Activated T-cell treated with anti-CD3 and anti-CD28 coated beads, Interleukin-2, amount 50 U/mL, for 72 hours (primary cell): ENCODE measurements around the gene FER. TPM values are rescaled to one million over a fixed set of nuclear protein-coding genes. Genes with fewer than 3 reads are reported as not detected.
"Not testable (repeated sequence)": the region's sequence is repeated elsewhere in the genome, so short reads cannot be mapped to it uniquely, and the experiment has no call there.

Experiments
- ATAC-seq, 2 donors: fragments of 150-1000 bp; cut with Tn5 transposase; replicated peaks in 1 of 2; 2 replicates each; pipeline ENCODE4 v1.10.0; 2021; ENCODE audit warnings: moderate library complexity in 2 of 2, mild to moderate bottlenecking in 1 of 2
- DNase-seq, 2 donors: peaks; one replicate each; pipeline ENCODE4 v3.0.0; 2021 to 2022; ENCODE audit warnings: mixed read lengths in 1 of 2
- H3K27ac Mint-ChIP-seq: one replicate; pipeline ENCODE4 v1.8.0; 2022; ENCODE audit warnings: mild to moderate bottlenecking, moderate library complexity, mixed read lengths
- H3K27me3 Mint-ChIP-seq: one replicate; pipeline ENCODE4 v1.8.0; 2022; ENCODE audit warnings: low read depth, mixed read lengths
- H3K36me3 Mint-ChIP-seq, 2 donors: one replicate each; pipeline ENCODE4 v1.8.0; 2022; ENCODE audit warnings: mixed read lengths in 2 of 2, mild to moderate bottlenecking in 1 of 2; ENCODE audit not compliant: insufficient read depth in 2 of 2
- H3K4me1 Mint-ChIP-seq: one replicate; pipeline ENCODE4 v1.8.0; 2022; ENCODE audit warnings: low read depth, mixed read lengths
- H3K4me3 Mint-ChIP-seq, 2 donors: one replicate each; pipeline ENCODE4 v1.8.0; 2022; ENCODE audit warnings: mild to moderate bottlenecking in 2 of 2, mixed read lengths in 2 of 2, moderate library complexity in 2 of 2
- H3K9me3 Mint-ChIP-seq, 2 donors: one replicate each; pipeline ENCODE4 v1.8.0; 2022; ENCODE audit warnings: mixed read lengths in 2 of 2
- total RNA-seq, 2 donors: library from RNA; stranded (reverse); gene quantifications; one replicate each; pipeline ENCODE4 v1.2.3, GENCODE V29; 2022

The FER gene
- total RNA-seq, 2 donors from 2014 or later = 12.8 to 15.5 TPM

DNA sequence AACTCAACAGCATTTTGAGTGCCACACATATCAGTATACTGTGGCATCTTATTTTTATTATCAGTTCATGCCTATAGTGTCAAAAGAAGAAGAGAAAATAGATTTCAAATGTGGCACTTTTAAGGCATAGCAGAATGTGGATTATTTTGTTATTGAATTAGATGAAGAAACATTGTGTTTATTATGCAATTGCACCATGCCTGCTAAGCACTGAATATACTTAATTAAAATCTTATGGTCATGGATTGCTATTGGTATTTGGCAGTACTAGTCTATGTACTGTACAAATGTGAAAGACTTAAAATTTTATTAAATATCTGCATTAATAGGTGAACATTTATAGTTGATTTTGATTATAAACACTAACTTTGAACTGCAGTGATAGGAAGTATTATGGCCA is 128.8 kb downstream of the FER start:
- Mint-ChIP-seq H3K4me3 (no peak overlapping the region), H3K27ac (no peak overlapping the region), H3K27me3 (no peaks in the 10 kb centered on the region), H3K36me3 (no peaks in the 10 kb centered on the region), H3K4me1 (no peaks in the 10 kb centered on the region), H3K9me3 (peaks cover 2% of the 10 kb centered on the region in 2 donors)
- ATAC-seq (no peak), DNase-seq (no peak)

GRCh38 chr5:108878756-108879155 is 131.1 kb downstream of the FER start:
- Mint-ChIP-seq H3K27me3 (no peaks in the 10 kb centered on the region), H3K9me3 (peaks cover 2% of the 10 kb centered on the region in 2 donors), H3K27ac (no peak overlapping the region), H3K4me1 (no peaks in the 10 kb centered on the region), H3K4me3 (no peak overlapping the region), H3K36me3 (no peaks in the 10 kb centered on the region)
- no peak for DNase-seq
- no peak for ATAC-seq

- Mint-ChIP-seq H3K4me1 (no peaks in the 10 kb centered on the region), H3K4me3 (no peak overlapping the region), H3K36me3 (no peaks in the 10 kb centered on the region), H3K9me3 (peaks cover 2% of the 10 kb centered on the region in 2 donors), H3K27me3 (no peaks in the 10 kb centered on the region), H3K27ac (no peak overlapping the region)
- DNase-seq (no peak), ATAC-seq (no peak)
These were observed 133.4 kb downstream of the FER start for GRCh38 chr5:108881133-108881532.

GRCh38 chr5:108884736-108885135 is 137.0 kb downstream of the FER start:
- H3K36me3 Mint-ChIP-seq = no peaks in the 10 kb centered on the region
- DNase-seq = no peak
- no peaks in the 10 kb centered on the region for H3K4me1 Mint-ChIP-seq
- no peak overlapping the region for H3K27ac Mint-ChIP-seq
- H3K9me3 Mint-ChIP-seq = peaks cover 2% of the 10 kb centered on the region in 2 donors
- H3K27me3 Mint-ChIP-seq = no peaks in the 10 kb centered on the region
- no peak for ATAC-seq
- no peak overlapping the region for H3K4me3 Mint-ChIP-seq

- ATAC-seq (no peak), DNase-seq (no peak)
- Mint-ChIP-seq H3K36me3 (peaks cover 0 to 1% of the 10 kb centered on the region in 2 donors), H3K27ac (no peak overlapping the region), H3K4me1 (no peaks in the 10 kb centered on the region), H3K4me3 (no peak overlapping the region), H3K27me3 (no peaks in the 10 kb centered on the region), H3K9me3 (peaks cover 0 to 2% of the 10 kb centered on the region in 2 donors)
These were observed 150.6 kb downstream of the FER start for GRCh38 chr5:108898257-108898656.

- H3K36me3 Mint-ChIP-seq = peaks cover 0 to 1% of the 10 kb centered on the region in 2 donors
- no peaks in the 10 kb centered on the region for H3K27me3 Mint-ChIP-seq
- H3K9me3 Mint-ChIP-seq = peaks cover 0 to 2% of the 10 kb centered on the region in 2 donors
- no peak overlapping the region for H3K27ac Mint-ChIP-seq
- no peak for ATAC-seq
- DNase-seq = no peak
- H3K4me1 Mint-ChIP-seq = no peaks in the 10 kb centered on the region
- no peak overlapping the region for H3K4me3 Mint-ChIP-seq
These were observed 151.0 kb downstream of the FER start for GRCh38 chr5:108898707-108899106.

DNA sequence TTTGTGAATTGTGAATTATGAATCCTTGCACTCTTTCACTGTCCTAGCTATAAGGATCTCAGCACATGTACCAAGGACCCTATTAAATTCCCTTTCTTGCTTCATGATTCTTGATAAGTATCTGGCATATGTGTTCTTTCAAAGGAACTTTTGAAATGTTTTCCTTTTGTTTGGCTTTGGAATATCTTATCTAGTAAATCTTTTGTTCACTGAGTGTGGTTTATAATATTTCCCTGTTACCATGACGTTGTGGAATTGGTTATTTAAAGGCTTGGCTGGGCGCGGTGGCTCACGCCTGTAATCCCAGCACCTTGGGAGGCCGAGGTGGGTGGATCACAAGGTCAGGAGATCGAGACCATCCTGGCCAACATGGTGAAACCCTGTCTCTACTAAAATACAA is 151.5 kb downstream of the FER start:
- not testable (repeated sequence) for H3K27ac Mint-ChIP-seq, H3K27me3 Mint-ChIP-seq, DNase-seq, H3K4me3 Mint-ChIP-seq, ATAC-seq, H3K4me1 Mint-ChIP-seq, H3K9me3 Mint-ChIP-seq, H3K36me3 Mint-ChIP-seq

GRCh38 chr5:108900668-108901067 is 153.0 kb downstream of the FER start:
- Mint-ChIP-seq H3K9me3 (no peaks in the 10 kb centered on the region), H3K27me3 (no peaks in the 10 kb centered on the region)
- DNase-seq = no peak

GRCh38 chr5:108905805-108906204 is 158.1 kb downstream of the FER start:
- Mint-ChIP-seq H3K4me3 (no peak overlapping the region), H3K36me3 (no peaks in the 10 kb centered on the region), H3K4me1 (no peaks in the 10 kb centered on the region), H3K27me3 (no peaks in the 10 kb centered on the region), H3K9me3 (peaks cover 0 to 2% of the 10 kb centered on the region in 2 donors), H3K27ac (no peak overlapping the region)
- DNase-seq (no peak), ATAC-seq (no peak)

More at GRCh38 chr5:108900668-108901067, 153.0 kb downstream of the FER start:
- no peak overlapping the region for H3K27ac Mint-ChIP-seq
- no peaks in the 10 kb centered on the region for H3K4me1 Mint-ChIP-seq
- no peak for ATAC-seq
- H3K36me3 Mint-ChIP-seq = no peaks in the 10 kb centered on the region
- no peak overlapping the region for H3K4me3 Mint-ChIP-seq

- H3K27me3 Mint-ChIP-seq = no peaks in the 10 kb centered on the region
- ATAC-seq = no peak
- H3K36me3 Mint-ChIP-seq = peaks cover 2 to 4% of the 10 kb centered on the region in 2 donors
- no peak overlapping the region for H3K4me3 Mint-ChIP-seq
- no peaks in the 10 kb centered on the region for H3K4me1 Mint-ChIP-seq
- no peak for DNase-seq
- H3K27ac Mint-ChIP-seq = no peak overlapping the region
- peaks cover 0 to 2% of the 10 kb centered on the region in 2 donors for H3K9me3 Mint-ChIP-seq
These were observed 162.9 kb downstream of the FER start for GRCh38 chr5:108910627-108911026.

- Mint-ChIP-seq H3K27ac (no peak overlapping the region), H3K27me3 (no peaks in the 10 kb centered on the region), H3K4me3 (no peak overlapping the region), H3K4me1 (no peaks in the 10 kb centered on the region), H3K36me3 (peaks cover 2 to 4% of the 10 kb centered on the region in 2 donors), H3K9me3 (peaks cover 0 to 2% of the 10 kb centered on the region in 2 donors)
- no peak for DNase-seq
- ATAC-seq = no peak
These were observed 163.4 kb downstream of the FER start for GRCh38 chr5:108911055-108911454.

GRCh38 chr5:108917596-108917995 is 169.9 kb downstream of the FER start:
- Mint-ChIP-seq H3K9me3 (no peaks in the 10 kb centered on the region), H3K27me3 (no peaks in the 10 kb centered on the region), H3K4me1 (no peaks in the 10 kb centered on the region), H3K4me3 (no peak overlapping the region), H3K27ac (no peak overlapping the region), H3K36me3 (no peaks in the 10 kb centered on the region)
- DNase-seq (no peak), ATAC-seq (no peak)

- Mint-ChIP-seq H3K4me1 (no peaks in the 10 kb centered on the region), H3K36me3 (no peaks in the 10 kb centered on the region), H3K9me3 (no peaks in the 10 kb centered on the region), H3K4me3 (no peak overlapping the region), H3K27ac (no peak overlapping the region), H3K27me3 (no peaks in the 10 kb centered on the region)
- peak in 1 of 2 donors; percentile 44 for ATAC-seq
- DNase-seq = no peak
These were observed 172.1 kb downstream of the FER start for GRCh38 chr5:108919591-108920326.

- no peaks in the 10 kb centered on the region for H3K36me3 Mint-ChIP-seq
- ATAC-seq (peak in 1 of 2 donors; percentile 39), DNase-seq (no peak)
- H3K27me3 Mint-ChIP-seq = no peaks in the 10 kb centered on the region
- peak overlapping the region; percentile 54 to 71 for H3K4me3 Mint-ChIP-seq
- peak overlapping the region; percentile 48 for H3K27ac Mint-ChIP-seq
- H3K4me1 Mint-ChIP-seq = no peaks in the 10 kb centered on the region
- H3K9me3 Mint-ChIP-seq = no peaks in the 10 kb centered on the region
These were observed 176.8 kb downstream of the FER start for GRCh38 chr5:108924457-108924961.
